Measurements from ENCODE around the gene IKZF4.

GRCh38 chr12:56007564-56008559 lies 13.0 kb upstream of the IKZF4 start:
- no peak for TF ChIP-seq ATF3 (IDR thresholded peaks at IDR 0.05)
- TF ChIP-seq POLR2A (IDR thresholded peaks at IDR 0.05; ENCODE audit: borderline replicate concordance, extremely low read depth, insufficient read depth, insufficient read length): no peak
- TF ChIP-seq CEBPB (IDR thresholded peaks at IDR 0.05; ENCODE audit: low read depth): no peak
- no peak for TF ChIP-seq FOSL1 (IDR thresholded peaks at IDR 0.05; ENCODE audit: low read depth)
- no peak for TF ChIP-seq CTCF (IDR thresholded peaks at IDR 0.05 in 2 of 3, conservative IDR thresholded peaks at IDR 0.05 in 1 of 3; ENCODE audit: borderline replicate concordance in 1 of 3, insufficient read depth in 1 of 3, low read depth in 2 of 3, low read length in 2 of 3)
- no peak for TF ChIP-seq POLR2AphosphoS5 (IDR thresholded peaks at IDR 0.05; ENCODE audit: low read depth, low read length)
- TF ChIP-seq ZNF274 (IDR thresholded peaks at IDR 0.05; ENCODE audit: low read depth, low read length): no peak
- no peak for TF ChIP-seq ZBTB33 (IDR thresholded peaks at IDR 0.05; ENCODE audit: extremely low read depth, insufficient replicate concordance, low read length)
- TF ChIP-seq RAD21 (IDR thresholded peaks at IDR 0.05; ENCODE audit: low read depth): no peak
- no peak for TF ChIP-seq MAX (IDR thresholded peaks at IDR 0.05)
- no peak for TF ChIP-seq YY1 (IDR thresholded peaks at IDR 0.05; ENCODE audit: extremely low read depth, insufficient replicate concordance, low read depth, low read length)
- TF ChIP-seq SP1 (IDR thresholded peaks at IDR 0.05; ENCODE audit: low read depth): no peak
- no peak for TF ChIP-seq EZH2 (IDR thresholded peaks at IDR 0.05)

Measured in HCT116 (cell line).